Measurements from ENCODE around the gene FZR1.
"Not testable (repeated sequence)": the region's sequence is repeated elsewhere in the genome, so short reads cannot be mapped to it uniquely, and the experiment has no call there.

FZR1 gene

DNA sequence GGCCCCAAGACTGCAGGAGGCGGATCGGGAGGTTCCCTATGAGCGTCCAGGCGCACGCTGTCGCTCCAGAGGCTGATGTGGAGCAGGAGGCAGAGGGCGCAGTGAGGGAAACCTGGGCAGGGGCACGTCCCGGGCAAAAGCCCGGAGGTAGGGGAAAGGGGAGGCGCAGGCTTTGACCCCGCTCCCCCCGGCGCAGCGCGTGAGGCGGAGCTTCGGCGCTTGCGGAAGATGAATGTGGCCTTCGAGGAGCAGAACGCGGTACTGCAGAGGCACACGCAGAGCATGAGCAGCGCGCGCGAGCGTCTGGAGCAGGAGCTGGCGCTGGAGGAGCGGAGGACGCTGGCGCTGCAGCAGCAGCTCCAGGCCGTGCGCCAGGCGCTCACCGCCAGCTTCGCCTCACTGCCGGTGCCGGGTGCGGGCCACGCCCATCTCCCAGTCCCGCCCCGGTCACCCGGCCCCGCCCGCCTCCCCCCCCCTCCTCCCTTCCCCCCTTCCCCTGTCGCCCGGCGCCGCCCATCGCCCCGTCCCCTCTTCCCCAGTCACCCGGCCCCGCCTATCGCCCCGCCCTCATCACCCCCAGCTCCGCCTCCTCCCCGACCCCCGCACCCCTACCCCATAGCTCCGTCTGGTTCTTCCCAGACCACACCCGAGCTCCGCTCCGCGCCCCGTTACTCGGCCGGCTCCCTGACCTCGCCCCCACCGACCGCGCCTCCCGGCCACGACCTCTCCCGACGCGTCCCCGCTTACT lies 70.8 kb downstream of the FZR1 start:
- peak; percentile 82 for DNase-seq

DNA sequence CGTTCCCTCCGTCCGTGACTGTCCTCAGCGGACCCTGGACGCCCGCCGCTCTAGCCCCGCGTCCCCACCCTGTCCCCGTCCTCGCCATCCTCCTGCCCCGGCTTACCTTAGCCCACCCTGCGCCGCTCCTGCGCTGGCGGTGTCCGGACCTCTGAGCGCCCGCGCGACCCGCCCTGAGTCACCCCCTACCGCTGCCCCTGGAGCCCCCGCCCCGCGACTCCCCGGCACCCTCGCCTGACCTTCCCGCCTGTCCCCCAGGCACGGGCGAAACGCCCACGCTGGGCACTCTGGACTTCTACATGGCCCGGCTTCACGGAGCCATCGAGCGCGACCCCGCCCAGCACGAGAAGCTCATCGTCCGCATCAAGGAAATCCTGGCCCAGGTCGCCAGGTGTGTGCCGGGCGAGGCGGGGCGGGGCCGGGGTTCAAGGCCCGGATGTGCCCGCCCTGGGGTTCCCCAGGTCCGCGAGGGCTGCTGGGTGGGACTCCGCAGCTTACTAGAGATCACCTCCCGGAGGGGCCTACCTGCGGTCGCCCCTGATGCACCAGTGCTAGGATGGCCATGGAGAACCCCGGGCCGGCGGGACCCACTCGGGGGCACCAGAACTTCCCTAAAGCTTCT lies 71.7 kb downstream of the FZR1 start:
- no peak for DNase-seq

DNA sequence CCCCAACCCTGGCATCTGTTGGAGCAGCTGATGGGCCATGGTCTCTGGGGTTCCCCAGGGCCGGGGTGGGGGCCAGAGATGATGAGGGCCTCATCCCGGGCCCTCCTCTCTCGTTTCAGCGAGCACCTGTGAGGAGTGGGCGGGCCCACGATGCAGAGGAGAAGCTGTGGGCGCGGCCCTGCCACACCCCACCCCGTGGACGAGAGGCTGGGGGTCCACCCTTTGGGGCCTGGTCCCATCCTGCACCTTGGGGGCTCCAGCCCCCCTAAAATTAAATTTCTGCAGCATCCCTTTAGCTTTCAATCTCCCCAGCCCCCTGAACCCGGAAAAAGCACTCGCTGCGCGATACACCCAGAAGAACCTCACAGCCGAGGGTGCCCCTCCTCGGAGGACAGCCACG lies 72.3 kb downstream of the FZR1 start:
- no peak for DNase-seq

DNA sequence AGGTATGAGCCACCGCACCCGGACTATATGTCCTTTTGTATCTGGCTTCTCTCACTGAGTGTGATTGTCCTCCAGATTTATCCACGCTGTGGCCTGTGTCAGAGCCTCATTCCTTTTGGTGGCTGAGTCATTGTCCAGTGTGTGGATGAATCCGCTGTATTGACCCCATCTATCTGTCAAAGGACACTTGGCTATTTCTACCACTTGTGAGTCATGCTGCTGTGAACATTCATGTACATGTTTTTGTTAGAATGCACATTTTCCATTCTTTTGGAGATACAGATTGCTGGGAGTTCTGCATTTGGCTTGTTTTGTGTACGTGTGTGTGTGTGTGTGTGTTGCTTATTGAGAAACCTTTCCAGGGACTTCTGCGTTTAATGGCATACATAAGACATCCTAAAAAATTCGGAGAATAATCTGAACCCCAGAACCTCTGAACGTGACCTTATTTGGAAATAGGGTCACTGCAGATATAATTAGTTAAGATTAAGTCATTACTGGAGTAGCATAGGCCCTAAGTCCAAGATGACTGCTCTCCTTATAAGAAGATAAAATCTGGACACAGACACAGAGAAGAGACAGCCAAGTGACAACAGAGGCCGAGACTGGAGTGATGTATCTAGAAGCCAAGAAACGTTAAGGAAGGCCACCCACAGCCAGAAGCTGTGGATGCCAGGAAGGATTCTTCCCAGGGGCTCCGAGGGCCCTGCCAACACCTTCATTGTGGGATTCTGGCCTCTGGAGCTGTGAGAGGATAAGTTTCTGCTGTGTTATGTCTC lies 74.2 kb downstream of the FZR1 start:
- no peak for DNase-seq

GRCh38 chr19:3581792-3582191 lies 75.7 kb downstream of the FZR1 start:
- not testable (repeated sequence) for DNase-seq

DNA sequence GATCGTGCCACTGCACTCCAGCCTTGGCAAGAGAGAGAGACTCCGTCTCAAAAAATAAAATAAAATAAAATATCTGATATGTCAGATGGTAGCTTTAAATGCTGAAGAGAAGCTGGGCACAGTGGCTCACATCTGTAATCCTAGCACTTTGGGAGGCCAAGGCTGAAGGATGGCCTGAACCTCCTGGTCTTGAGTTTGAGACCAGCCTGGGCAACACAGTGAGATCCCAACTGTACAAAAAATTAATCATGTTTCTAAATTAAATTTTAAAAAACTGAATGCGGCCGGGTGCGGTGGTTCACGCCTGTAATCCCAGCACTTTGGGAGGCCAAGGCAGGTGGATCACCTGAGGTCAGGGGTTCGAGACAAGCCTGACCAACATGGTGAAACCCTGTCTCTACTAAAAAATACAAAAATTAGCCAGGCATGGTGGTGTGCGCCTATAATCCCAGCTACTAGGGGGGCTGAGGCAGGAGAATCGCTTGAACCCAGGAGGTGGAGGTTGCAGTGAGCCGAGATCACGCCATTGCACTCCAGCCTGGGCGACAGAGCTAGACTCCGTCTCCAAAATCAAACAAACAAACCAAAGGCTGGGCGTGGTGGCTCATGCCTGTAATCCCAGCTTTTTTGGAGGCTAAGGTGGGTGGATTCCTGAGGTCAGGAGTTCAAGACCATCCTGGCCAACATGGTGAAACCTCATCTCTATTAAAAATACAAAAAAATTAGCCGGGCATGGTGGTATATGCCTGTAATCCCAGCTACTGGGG lies 78.1 kb downstream of the FZR1 start:
- not testable (repeated sequence) for DNase-seq

GRCh38 chr19:3585301-3586126 lies 79.4 kb downstream of the FZR1 start, which contains the start of gene GIPC3:
GIPC3 (plus strand) TSS chr19:3585478; CDS start chr19:3585598, 120 bp downstream.
- DNase-seq, result no peak

DNA sequence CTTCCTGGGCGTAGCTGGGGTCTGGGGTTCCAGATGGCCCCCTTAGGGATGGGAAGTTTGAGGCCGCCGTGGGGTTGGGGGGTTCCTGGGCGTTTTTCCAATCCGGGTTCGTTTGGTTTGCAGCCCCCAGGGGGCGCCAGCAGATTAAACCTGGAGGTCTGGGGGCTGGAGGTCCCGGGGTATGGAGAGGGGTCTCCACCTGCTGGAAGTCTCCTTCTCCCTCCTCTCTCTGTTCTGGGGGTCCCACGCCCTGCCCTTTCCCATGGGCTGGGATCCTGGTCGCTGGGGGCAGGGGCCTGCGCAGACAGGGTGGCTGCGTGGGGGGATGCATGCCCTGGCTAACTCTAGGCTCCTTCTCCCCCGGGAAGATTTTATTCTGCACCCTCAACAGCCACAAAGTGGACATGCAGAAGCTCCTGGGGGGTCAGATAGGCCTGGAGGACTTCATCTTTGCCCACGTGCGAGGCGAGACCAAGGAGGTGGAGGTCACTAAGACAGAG lies 80.1 kb downstream of the FZR1 start:
- DNase-seq, result no peak

- no peak for DNase-seq
Measured at GRCh38 chr19:3586707-3587346, 80.7 kb downstream of the FZR1 start.
